ENCODE measurements around the gene KRT27. TPM values are rescaled to one million over a fixed set of nuclear protein-coding genes. Genes with fewer than 3 reads are reported as not detected.

The KRT27 gene
- total and polyA plus RNA-seq, 10 of the 15 experiments (the other 5 are each of a cell fraction or from before 2014, with no cell fraction given) = not detected

DNA sequence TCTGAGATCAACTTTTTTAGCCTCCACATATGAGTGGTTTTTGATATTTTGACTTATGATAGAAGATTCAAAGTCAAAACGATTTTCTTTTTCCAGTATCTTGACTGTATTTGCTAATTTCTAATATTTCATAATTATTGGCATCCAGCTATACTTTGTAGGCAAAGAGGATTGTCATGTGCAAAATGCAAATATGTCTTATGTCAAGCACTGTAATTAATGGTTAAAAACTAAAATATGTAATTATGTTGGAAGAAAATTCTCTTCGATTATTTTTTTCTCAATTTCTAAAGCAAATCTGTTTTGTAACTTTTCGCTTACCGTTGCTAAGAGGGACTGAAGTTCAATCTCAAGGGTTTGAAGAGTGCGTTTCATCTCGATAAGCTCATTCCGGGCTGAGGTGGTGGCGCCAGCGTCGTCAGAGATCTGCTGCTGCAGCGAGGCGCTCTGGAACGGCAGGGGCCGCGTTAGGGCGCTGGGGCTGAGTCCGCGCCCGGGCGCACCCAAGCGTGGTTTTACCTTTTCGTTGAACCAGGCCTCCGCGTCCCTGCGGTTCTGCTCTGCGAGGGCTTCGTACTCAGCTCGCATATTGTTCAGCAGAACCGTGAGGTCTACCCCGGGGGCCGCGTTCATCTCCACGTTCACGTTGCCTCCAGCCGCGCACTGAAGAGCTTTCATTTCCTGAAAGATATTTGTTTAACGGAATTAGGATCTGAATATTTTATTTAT, 3.0 kb downstream of the KRT27 start:
- H3K4me2 ChIP-seq (ENCODE audit: control insufficient read depth, insufficient read depth) = peak overlapping the region; percentile 38; the same call in 1 of the 2 replicates
- BruUV-seq (replicated peaks) = no TSS peak
- no peaks in the 10 kb centered on the region for H3K36me3 ChIP-seq (ENCODE audit: control insufficient read depth in 2 of 2, insufficient read depth in 2 of 2, low read length in 1 of 2)
- DNase-seq (ENCODE audit: low read depth, low spot score) = no peak
- 33% methylated on average over 36 of the region's 37 CpGs for WGBS (ENCODE audit: insufficient coverage, insufficient replicate concordance, low lambda C conversion rate, missing lambda C conversion rate)
- no peak overlapping the region for H3K4me3 ChIP-seq
- H2AFZ ChIP-seq (ENCODE audit: control insufficient read depth, low read depth, low read length) = no peak overlapping the region
- CTCF ChIA-PET = interaction anchor here (1.1 kb wide), 1 partner anchor 12 kb away, joined by 3 read pairs; no protein-coding TSS in a partner anchor
- H3K79me2 ChIP-seq (ENCODE audit: control insufficient read depth, insufficient read depth, low read length) = no peaks in the 10 kb centered on the region
- no peak overlapping the region for H3K9ac ChIP-seq (ENCODE audit: control insufficient read depth, insufficient read depth, low read length)
- H4K20me1 ChIP-seq (ENCODE audit: control insufficient read depth, insufficient read depth) = no peaks in the 10 kb centered on the region
- no peak for ATAC-seq
- no peak overlapping the region for H3K27ac ChIP-seq (ENCODE audit: control insufficient read depth, insufficient read depth)
- FAIRE-seq = no peak
- peaks cover 0 to 6% of the 10 kb centered on the region in 2 experiments; a peak in 1 of 4 replicates for H3K27me3 ChIP-seq (replicated peaks in 1 of 2; ENCODE audit: control insufficient read depth in 2 of 2, insufficient read depth in 2 of 2, low read length in 1 of 2)
- no peak for TF ChIP-seq RELB (IDR thresholded peaks at IDR 0.05; ENCODE audit: low read depth)
- no peak for TF ChIP-seq BHLHE40 (IDR thresholded peaks at IDR 0.05; ENCODE audit: borderline replicate concordance in 1 of 2, low read depth in 2 of 2, low read length in 1 of 2)
- TF ChIP-seq, protein P1, sequence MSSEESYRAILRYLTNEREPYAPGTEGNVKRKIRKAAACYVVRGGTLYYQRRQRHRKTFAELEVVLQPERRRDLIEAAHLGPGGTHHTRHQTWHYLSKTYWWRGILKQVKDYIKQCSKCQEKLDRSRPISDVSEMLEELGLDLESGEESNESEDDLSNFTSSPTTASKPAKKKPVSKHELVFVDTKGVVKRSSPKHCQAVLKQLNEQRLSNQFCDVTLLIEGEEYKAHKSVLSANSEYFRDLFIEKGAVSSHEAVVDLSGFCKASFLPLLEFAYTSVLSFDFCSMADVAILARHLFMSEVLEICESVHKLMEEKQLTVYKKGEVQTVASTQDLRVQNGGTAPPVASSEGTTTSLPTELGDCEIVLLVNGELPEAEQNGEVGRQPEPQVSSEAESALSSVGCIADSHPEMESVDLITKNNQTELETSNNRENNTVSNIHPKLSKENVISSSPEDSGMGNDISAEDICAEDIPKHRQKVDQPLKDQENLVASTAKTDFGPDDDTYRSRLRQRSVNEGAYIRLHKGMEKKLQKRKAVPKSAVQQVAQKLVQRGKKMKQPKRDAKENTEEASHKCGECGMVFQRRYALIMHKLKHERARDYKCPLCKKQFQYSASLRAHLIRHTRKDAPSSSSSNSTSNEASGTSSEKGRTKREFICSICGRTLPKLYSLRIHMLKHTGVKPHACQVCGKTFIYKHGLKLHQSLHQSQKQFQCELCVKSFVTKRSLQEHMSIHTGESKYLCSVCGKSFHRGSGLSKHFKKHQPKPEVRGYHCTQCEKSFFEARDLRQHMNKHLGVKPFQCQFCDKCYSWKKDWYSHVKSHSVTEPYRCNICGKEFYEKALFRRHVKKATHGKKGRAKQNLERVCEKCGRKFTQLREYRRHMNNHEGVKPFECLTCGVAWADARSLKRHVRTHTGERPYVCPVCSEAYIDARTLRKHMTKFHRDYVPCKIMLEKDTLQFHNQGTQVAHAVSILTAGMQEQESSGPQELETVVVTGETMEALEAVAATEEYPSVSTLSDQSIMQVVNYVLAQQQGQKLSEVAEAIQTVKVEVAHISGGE (CRISPR knock-in tag; IDR thresholded peaks at IDR 0.05) = no peak
- no peak for TF ChIP-seq WRNIP1 (IDR thresholded peaks at IDR 0.05; ENCODE audit: borderline replicate concordance, low read depth, low read length)
- TF ChIP-seq ATF3 (IDR thresholded peaks at IDR 0.05; ENCODE audit: borderline replicate concordance, extremely low read depth, low read depth, low read length) = no peak
- TF ChIP-seq EZH2 (IDR thresholded peaks at IDR 0.05; ENCODE audit: borderline replicate concordance, control insufficient read depth, low read depth, low read length) = no peak
- TF ChIP-seq, protein P2, sequence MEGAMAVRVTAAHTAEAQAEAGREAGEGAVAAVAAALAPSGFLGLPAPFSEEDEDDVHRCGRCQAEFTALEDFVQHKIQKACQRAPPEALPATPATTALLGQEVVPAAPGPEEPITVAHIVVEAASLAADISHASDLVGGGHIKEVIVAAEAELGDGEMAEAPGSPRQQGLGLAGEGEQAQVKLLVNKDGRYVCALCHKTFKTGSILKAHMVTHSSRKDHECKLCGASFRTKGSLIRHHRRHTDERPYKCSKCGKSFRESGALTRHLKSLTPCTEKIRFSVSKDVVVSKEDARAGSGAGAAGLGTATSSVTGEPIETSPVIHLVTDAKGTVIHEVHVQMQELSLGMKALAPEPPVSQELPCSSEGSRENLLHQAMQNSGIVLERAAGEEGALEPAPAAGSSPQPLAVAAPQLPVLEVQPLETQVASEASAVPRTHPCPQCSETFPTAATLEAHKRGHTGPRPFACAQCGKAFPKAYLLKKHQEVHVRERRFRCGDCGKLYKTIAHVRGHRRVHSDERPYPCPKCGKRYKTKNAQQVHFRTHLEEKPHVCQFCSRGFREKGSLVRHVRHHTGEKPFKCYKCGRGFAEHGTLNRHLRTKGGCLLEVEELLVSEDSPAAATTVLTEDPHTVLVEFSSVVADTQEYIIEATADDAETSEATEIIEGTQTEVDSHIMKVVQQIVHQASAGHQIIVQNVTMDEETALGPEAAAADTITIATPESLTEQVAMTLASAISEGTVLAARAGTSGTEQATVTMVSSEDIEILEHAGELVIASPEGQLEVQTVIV (IDR thresholded peaks at IDR 0.05; ENCODE audit: borderline replicate concordance, partially characterized antibody) = no peak
- RAD21 ChIA-PET (ENCODE audit: unreplicated experiment) = no interaction called here
- SMC1A ChIA-PET (ENCODE audit: uncharacterized antibody, unreplicated experiment) = no interaction called here
- no peaks in the 10 kb centered on the region for H3K4me1 ChIP-seq (ENCODE audit: control insufficient read depth, insufficient read depth, low read length)
- intact Hi-C loops (cut with micrococcal nuclease; ENCODE audit: unreplicated experiment) (loop anchor here (5.0 kb wide), 1 partner anchor 102 kb away; no protein-coding TSS in a partner anchor), in situ Hi-C loops (cut with MboI) (no loop called here)
- POLR2A ChIA-PET = no interaction called here
- no peaks in the 10 kb centered on the region for H3K9me3 ChIP-seq (replicated peaks; ENCODE audit: control insufficient read depth, insufficient read depth, low read length)

Data from GM12878 (cell line).